ENCODE results near the gene NPC1L1.

- TF ChIP-seq CTCF (IDR thresholded peaks at IDR 0.05) = no peak
- TF ChIP-seq POLR2A (IDR thresholded peaks at IDR 0.05) = no peak
These were observed 56.4 kb downstream of the NPC1L1 start for GRCh38 chr7:44484482-44485313.
